Chondrocyte (in vitro differentiated cells): ENCODE measurements around the gene CACHD1. TPM values are rescaled to one million over a fixed set of nuclear protein-coding genes. Genes with fewer than 3 reads are reported as not detected.
A peak's percentile ranks its signal among the peaks of the same experiment; 100 is the strongest.

Source experiments
- DNase-seq: peaks from one replicate; pipeline ENCODE4 v3.0.0; 2021; ENCODE audit warnings: mixed read lengths, low spot score
- H3K27ac Mint-ChIP-seq: one replicate; pipeline ENCODE4 v1.8.0; 2021; ENCODE audit warnings: mild to moderate bottlenecking, moderate library complexity, mixed read lengths; ENCODE audit not compliant: unreplicated experiment
- H3K27me3 Mint-ChIP-seq: 2 replicates; pipeline ENCODE4 v1.8.0; 2021; ENCODE audit warnings: low read depth, mixed read lengths
- H3K36me3 Mint-ChIP-seq: 2 replicates; pipeline ENCODE4 v1.8.0; 2021; ENCODE audit warnings: low read depth, mixed read lengths
- H3K4me1 Mint-ChIP-seq: 2 replicates; pipeline ENCODE4 v1.8.0; 2021; ENCODE audit warnings: low read depth, mild to moderate bottlenecking, mixed read lengths
- H3K4me3 Mint-ChIP-seq: one replicate; pipeline ENCODE4 v1.8.0; 2021; ENCODE audit warnings: mild to moderate bottlenecking, moderate library complexity, mixed read lengths; ENCODE audit not compliant: unreplicated experiment
- H3K9me3 Mint-ChIP-seq: 2 replicates; pipeline ENCODE4 v1.8.0; 2021; ENCODE audit warnings: low read depth, mixed read lengths
- CTCF ChIP-seq: fragments of 200-600 bp; sonication (generic); IDR thresholded peaks from 2 replicates; pipeline ENCODE4 v1.5.0; 2021; ENCODE audit warnings: antibody characterized with exemption, mild to moderate bottlenecking, moderate library complexity
- total RNA-seq: library from RNA; stranded (reverse); gene quantifications from 3 replicates; pipeline ENCODE4 v1.2.1, GENCODE V29; 2021

Gene CACHD1
- total RNA-seq, 1 donor from 2014 or later, result 10.5 TPM

- H3K4me1 Mint-ChIP-seq, result peaks cover 30% of the 10 kb centered on the region
- DNase-seq, result no peak
- peak overlapping the region; percentile 25 for H3K27ac Mint-ChIP-seq
- H3K4me3 Mint-ChIP-seq, result no peak overlapping the region
- H3K27me3 Mint-ChIP-seq, result no peaks in the 10 kb centered on the region
- no peaks in the 10 kb centered on the region for H3K9me3 Mint-ChIP-seq
- no peak for TF ChIP-seq CTCF
- H3K36me3 Mint-ChIP-seq, result no peaks in the 10 kb centered on the region
These were observed 18.9 kb downstream of the CACHD1 start for GRCh38 chr1:64488862-64489261.

GRCh38 chr1:64489707-64490106 lies 19.8 kb downstream of the CACHD1 start:
- no peak for TF ChIP-seq CTCF
- Mint-ChIP-seq H3K4me1 (peaks cover 22% of the 10 kb centered on the region), H3K4me3 (no peak overlapping the region), H3K9me3 (no peaks in the 10 kb centered on the region), H3K27ac (no peak overlapping the region), H3K27me3 (no peaks in the 10 kb centered on the region), H3K36me3 (no peaks in the 10 kb centered on the region)
- DNase-seq, result no peak

- Mint-ChIP-seq H3K36me3 (no peaks in the 10 kb centered on the region), H3K27ac (no peak overlapping the region), H3K27me3 (no peaks in the 10 kb centered on the region), H3K4me3 (no peak overlapping the region), H3K9me3 (no peaks in the 10 kb centered on the region), H3K4me1 (peaks cover 25% of the 10 kb centered on the region)
- DNase-seq, result no peak
- no peak for TF ChIP-seq CTCF
These were observed 20.4 kb downstream of the CACHD1 start for GRCh38 chr1:64490213-64490818.

- Mint-ChIP-seq H3K27ac (no peak overlapping the region), H3K4me1 (peaks cover 35% of the 10 kb centered on the region), H3K27me3 (no peaks in the 10 kb centered on the region), H3K36me3 (no peaks in the 10 kb centered on the region), H3K4me3 (no peak overlapping the region), H3K9me3 (no peaks in the 10 kb centered on the region)
- TF ChIP-seq CTCF, result no peak
- no peak for DNase-seq
These were observed 22.5 kb downstream of the CACHD1 start for GRCh38 chr1:64492424-64492823.

- H3K4me1 Mint-ChIP-seq, result peaks cover 37% of the 10 kb centered on the region
- no peak for TF ChIP-seq CTCF
These were observed 23.9 kb downstream of the CACHD1 start for GRCh38 chr1:64493831-64494230.

More at GRCh38 chr1:64493831-64494230, 23.9 kb downstream of the CACHD1 start:
- no peak for DNase-seq
- no peak overlapping the region for H3K4me3 Mint-ChIP-seq
- no peaks in the 10 kb centered on the region for H3K36me3 Mint-ChIP-seq
- H3K27ac Mint-ChIP-seq, result no peak overlapping the region
- no peaks in the 10 kb centered on the region for H3K27me3 Mint-ChIP-seq
- H3K9me3 Mint-ChIP-seq, result no peaks in the 10 kb centered on the region
